CD8-positive, alpha-beta memory T cell (primary cell): ENCODE data around the gene MLLT11. TPM values are rescaled to one million over a fixed set of nuclear protein-coding genes. Genes with fewer than 3 reads are reported as not detected.

Experiments
- CTCF ChIA-PET: fragments of 350-600 bp; sonication (Branson Sonifier 250); formaldehyde crosslinking; loops from one replicate; lab custom pipeline; 2021; ENCODE audit warnings: antibody characterized with exemption; lab: Charles Lee
- POLR2A ChIA-PET: fragments of 350-600 bp; sonication (Branson Sonifier 250); formaldehyde crosslinking; loops from one replicate; lab custom pipeline; 2021; ENCODE audit warnings: antibody characterized with exemption; lab: Charles Lee
- DNase-seq, 5 donors: peaks; one replicate each; pipeline versions ENCODE4 v3.0.0 to v3.0.0-alpha.2; 2020 to 2022; ENCODE audit warnings: mixed read lengths in 1 of 5
- H3K27ac ChIP-seq: one replicate; pipeline ENCODE4 v1.7.0; 2013; ENCODE audit warnings: low read depth, mild to moderate bottlenecking, low read length, moderate library complexity
- H3K27me3 ChIP-seq: 2 replicates; pipeline ENCODE4 v1.7.0; 2013; ENCODE audit warnings: low read length, mild to moderate bottlenecking; ENCODE audit not compliant: insufficient read depth, poor library complexity, severe bottlenecking
- H3K36me3 ChIP-seq: 2 replicates; pipeline ENCODE4 v1.7.0; 2013; ENCODE audit warnings: mild to moderate bottlenecking, low read length, moderate library complexity; ENCODE audit not compliant: insufficient read depth
- H3K4me1 ChIP-seq: 2 replicates; pipeline ENCODE4 v1.7.0; 2013; ENCODE audit warnings: mild to moderate bottlenecking, low read length, moderate library complexity; ENCODE audit not compliant: insufficient read depth
- H3K4me3 ChIP-seq: 2 replicates; pipeline ENCODE4 v1.7.0; 2013; ENCODE audit warnings: mild to moderate bottlenecking, low read length
- H3K9me3 ChIP-seq: 2 replicates; pipeline ENCODE4 v1.7.0; 2013; ENCODE audit warnings: mild to moderate bottlenecking, low read length
- H3K27ac Mint-ChIP-seq, 8 donors: one replicate each; pipeline ENCODE4 v1.8.0; 2020 to 2021; ENCODE audit warnings: mixed read lengths in 8 of 8, mild to moderate bottlenecking in 6 of 8, inconsistent platforms in 3 of 8, moderate library complexity in 3 of 8
- H3K27me3 Mint-ChIP-seq, 2 donors: one replicate each; pipeline ENCODE4 v1.8.0; 2020 to 2021; ENCODE audit warnings: mixed read lengths in 2 of 2, mild to moderate bottlenecking in 1 of 2, moderate library complexity in 1 of 2
- H3K36me3 Mint-ChIP-seq, 3 donors: one replicate each; pipeline ENCODE4 v1.8.0; 2020 to 2021; ENCODE audit warnings: mixed read lengths in 3 of 3, inconsistent platforms in 1 of 3, mild to moderate bottlenecking in 1 of 3
- H3K4me1 Mint-ChIP-seq, 3 donors: one replicate each; pipeline ENCODE4 v1.8.0; 2020 to 2021; ENCODE audit warnings: mixed read lengths in 3 of 3, inconsistent platforms in 1 of 3, mild to moderate bottlenecking in 1 of 3
- H3K4me3 Mint-ChIP-seq, 7 donors: one replicate each; pipeline ENCODE4 v1.8.0; 2020 to 2021; ENCODE audit warnings: mixed read lengths in 7 of 7, mild to moderate bottlenecking in 6 of 7, moderate library complexity in 4 of 7, inconsistent platforms in 2 of 7
- H3K9me3 Mint-ChIP-seq, 5 donors: one replicate each; pipeline ENCODE4 v1.8.0; 2020 to 2022; ENCODE audit warnings: mixed read lengths in 5 of 5, mild to moderate bottlenecking in 3 of 5, moderate library complexity in 2 of 5, inconsistent platforms in 1 of 5
- polyA plus RNA-seq: library from polyadenylated mRNA; unstranded; fragments of 300-500 nt; fragmentation: Illumina TruSeq; gene quantifications from one replicate; pipeline ENCODE4 v1.2.3, GENCODE V29; 2021
- total RNA-seq, 2 experiments: library from RNA; stranded (reverse); gene quantifications; one replicate each; pipeline ENCODE4 v1.2.3, GENCODE V29; 2021

The MLLT11 gene
- total RNA-seq = 1 to 10 TPM; 3.3 to 3.9 TPM
- polyA plus RNA-seq = 4.7 TPM

GRCh38 chr1:151060007-151060656 is at the start of gene MLLT11:
MLLT11 (plus strand) TSS chr1:151060397; CDS start chr1:151067225, 6,828 bp downstream.
- Histone ChIP-seq H3K27me3 (no peaks in the 10 kb centered on the region), H3K36me3 (peaks cover 18% of the 10 kb centered on the region), H3K4me3 (peak within 1 kb of the TSS; percentile 92), H3K9me3 (no peaks in the 10 kb centered on the region), H3K4me1 (peaks cover 9% of the 10 kb centered on the region), H3K27ac (peak within 1 kb of the TSS; percentile 98)
- CTCF ChIA-PET = interaction anchor here (1.1 to 9.5 kb wide), 15 partner anchors 8 to 97 kb away, joined by 3 to 94 read pairs (median 6); partner anchors contain the start of genes BNIPL, C1orf56, GABPB2 and MINDY1
- Mint-ChIP-seq H3K9me3 (no peaks in the 10 kb centered on the region), H3K36me3 (peaks cover 18 to 44% (median 20%) of the 10 kb centered on the region in 3 donors), H3K4me3 (peak within 1 kb of the TSS; percentile 95 to 100 (median 99)), H3K4me1 (peaks cover 40 to 51% (median 50%) of the 10 kb centered on the region in 3 donors), H3K27ac (peak within 1 kb of the TSS; percentile 94 to 99 (median 98)), H3K27me3 (no peaks in the 10 kb centered on the region)
- POLR2A ChIA-PET = interaction anchor here (0.5 to 8.1 kb wide), 10 partner anchors 10 to 471 kb away, joined by 3 to 88 read pairs (median 4); partner anchors contain the start of genes C1orf56, TNFAIP8L2 and VPS72
- DNase-seq = peak in 2 of 5 donors; percentile 31 to 56

GRCh38 chr1:151011154-151011850 is 48.9 kb upstream of the MLLT11 start:
- Histone ChIP-seq H3K27ac (no peak overlapping the region), H3K36me3 (no peaks in the 10 kb centered on the region), H3K4me3 (no peak overlapping the region), H3K27me3 (no peaks in the 10 kb centered on the region), H3K4me1 (peaks cover 44% of the 10 kb centered on the region), H3K9me3 (no peaks in the 10 kb centered on the region)
- DNase-seq = no peak
- peaks cover 52 to 69% (median 68%) of the 10 kb centered on the region in 3 donors for H3K4me1 Mint-ChIP-seq
- peak overlapping the region; percentile 19 to 77 (median 57) for H3K27ac Mint-ChIP-seq
- POLR2A ChIA-PET = no interaction called here
- H3K27me3 Mint-ChIP-seq = no peaks in the 10 kb centered on the region
- CTCF ChIA-PET = interaction anchor here (0.5 to 1.6 kb wide), 4 partner anchors 13 to 224 kb away, joined by 3 to 7 read pairs (median 4); partner anchors contain the start of gene CDC42SE1
- H3K4me3 Mint-ChIP-seq = peak overlapping the region in 2 of 7 donors; percentile 31 to 70
- peaks cover 0 to 36% (median 1%) of the 10 kb centered on the region in 3 donors for H3K36me3 Mint-ChIP-seq
- no peaks in the 10 kb centered on the region for H3K9me3 Mint-ChIP-seq

GRCh38 chr1:151012684-151013471 is 47.3 kb upstream of the MLLT11 start:
- H3K4me1 Mint-ChIP-seq = peaks cover 36 to 53% (median 53%) of the 10 kb centered on the region in 3 donors
- H3K9me3 Mint-ChIP-seq = no peaks in the 10 kb centered on the region
- peak overlapping the region in 5 of 8 donors; percentile 10 to 51 (median 36) for H3K27ac Mint-ChIP-seq
- Histone ChIP-seq H3K36me3 (peaks cover 2% of the 10 kb centered on the region), H3K27ac (no peak overlapping the region), H3K4me3 (no peak overlapping the region), H3K9me3 (no peaks in the 10 kb centered on the region), H3K4me1 (peaks cover 28% of the 10 kb centered on the region), H3K27me3 (no peaks in the 10 kb centered on the region)
- ChIA-PET POLR2A (no interaction called here), CTCF (interaction anchor here (1.6 kb wide), 1 partner anchor 12 kb away, joined by 7 read pairs; no protein-coding TSS in a partner anchor)
- peak overlapping the region in 1 of 7 donors; percentile 45 for H3K4me3 Mint-ChIP-seq
- no peak for DNase-seq
- no peaks in the 10 kb centered on the region for H3K27me3 Mint-ChIP-seq
- peaks cover 0 to 44% (median 4%) of the 10 kb centered on the region in 3 donors for H3K36me3 Mint-ChIP-seq

- no peaks in the 10 kb centered on the region for H3K27me3 Mint-ChIP-seq
- ChIA-PET CTCF (no interaction called here), POLR2A (no interaction called here)
- H3K4me1 Mint-ChIP-seq = peaks cover 32 to 47% (median 46%) of the 10 kb centered on the region in 3 donors
- H3K9me3 Mint-ChIP-seq = no peaks in the 10 kb centered on the region
- no peak overlapping the region for H3K4me3 ChIP-seq
- H3K36me3 ChIP-seq = peaks cover 8% of the 10 kb centered on the region
- H3K4me3 Mint-ChIP-seq = peak overlapping the region in 1 of 7 donors; percentile 45
- peaks cover 0 to 47% (median 6%) of the 10 kb centered on the region in 3 donors for H3K36me3 Mint-ChIP-seq
- no peaks in the 10 kb centered on the region for H3K27me3 ChIP-seq
- no peaks in the 10 kb centered on the region for H3K9me3 ChIP-seq
- no peak overlapping the region for H3K27ac ChIP-seq
- peak overlapping the region in 3 of 8 donors; percentile 35 to 51 (median 41) for H3K27ac Mint-ChIP-seq
- DNase-seq = no peak
- H3K4me1 ChIP-seq = peaks cover 27% of the 10 kb centered on the region
These were observed 46.7 kb upstream of the MLLT11 start for GRCh38 chr1:151013518-151013917.

GRCh38 chr1:151024540-151025146 is 35.6 kb upstream of the MLLT11 start:
- Histone ChIP-seq H3K27me3 (no peaks in the 10 kb centered on the region), H3K4me3 (no peak overlapping the region), H3K27ac (no peak overlapping the region), H3K4me1 (peaks cover 7% of the 10 kb centered on the region), H3K36me3 (peaks cover 12% of the 10 kb centered on the region), H3K9me3 (no peaks in the 10 kb centered on the region)
- peaks cover 6 to 7% (median 7%) of the 10 kb centered on the region in 3 donors for H3K4me1 Mint-ChIP-seq
- H3K9me3 Mint-ChIP-seq = no peaks in the 10 kb centered on the region
- H3K27me3 Mint-ChIP-seq = no peaks in the 10 kb centered on the region
- DNase-seq = peak; percentile 77 to 90 (median 83)
- H3K4me3 Mint-ChIP-seq = peak overlapping the region in 3 of 7 donors; percentile 28 to 72 (median 43)
- POLR2A ChIA-PET = interaction anchor here (0.7 to 1.6 kb wide), 3 partner anchors 35 to 302 kb away, joined by 3 to 6 read pairs (median 3); partner anchors contain the start of genes CDC42SE1 and MLLT11
- CTCF ChIA-PET = interaction anchor here (1.0 to 3.6 kb wide), 27 partner anchors 9 to 227 kb away, joined by 3 to 60 read pairs (median 7); partner anchors contain the start of genes BNIPL, C1orf56, CDC42SE1 and GABPB2
- H3K27ac Mint-ChIP-seq = peak overlapping the region; percentile 11 to 90 (median 73)
- H3K36me3 Mint-ChIP-seq = peaks cover 5 to 58% (median 25%) of the 10 kb centered on the region in 3 donors

GRCh38 chr1:151026460-151026859 is 33.7 kb upstream of the MLLT11 start:
- CTCF ChIA-PET = interaction anchor here (3.0 to 3.6 kb wide), 4 partner anchors 21 to 130 kb away, joined by 33 to 60 read pairs (median 50); partner anchors contain the start of genes C1orf56, CDC42SE1, MLLT11 and TNFAIP8L2
- Histone ChIP-seq H3K4me1 (peaks cover 7% of the 10 kb centered on the region), H3K36me3 (peaks cover 16% of the 10 kb centered on the region), H3K27ac (no peak overlapping the region), H3K9me3 (no peaks in the 10 kb centered on the region), H3K4me3 (no peak overlapping the region), H3K27me3 (no peaks in the 10 kb centered on the region)
- H3K4me3 Mint-ChIP-seq = no peak overlapping the region
- no peaks in the 10 kb centered on the region for H3K9me3 Mint-ChIP-seq
- H3K27ac Mint-ChIP-seq = peak overlapping the region in 2 of 8 donors; percentile 63 to 78
- peaks cover 6 to 7% (median 7%) of the 10 kb centered on the region in 3 donors for H3K4me1 Mint-ChIP-seq
- POLR2A ChIA-PET = interaction anchor here (0.7 kb wide), 1 partner anchor 49 kb away, joined by 3 read pairs; no protein-coding TSS in a partner anchor
- peaks cover 5 to 70% (median 31%) of the 10 kb centered on the region in 3 donors for H3K36me3 Mint-ChIP-seq
- DNase-seq = no peak
- H3K27me3 Mint-ChIP-seq = no peaks in the 10 kb centered on the region
